Heart right ventricle (tissue), 16 donors: ENCODE data around the gene BSPRY. TPM values are rescaled to one million over a fixed set of nuclear protein-coding genes. Genes with fewer than 3 reads are reported as not detected.

Experiments
- ATAC-seq, 8 donors: fragments of 200-7000 bp; cut with Tn5 transposase; one replicate each; pipeline ENCODE4 v1.9.1; 2020; ENCODE audit warnings: mild to moderate bottlenecking in 8 of 8, moderate library complexity in 8 of 8, moderate number of reproducible peaks in 1 of 8
- DNase-seq, 2 donors: peaks; one replicate each; pipeline ENCODE4 v3.0.0-alpha.2; 2020
- H3K27ac ChIP-seq, 10 donors: fragments of 200-600 bp; sonication (generic) in 2 of 10; one replicate each; pipeline versions ENCODE4 v1.5.0 to v1.8.0; 2020 to 2022; ENCODE audit warnings: mild to moderate bottlenecking in 3 of 10
- H3K27me3 ChIP-seq, 7 donors: fragments of 200-600 bp; one replicate each; pipeline ENCODE4 v1.8.0; 2021 to 2022; ENCODE audit warnings: mild to moderate bottlenecking in 2 of 7
- H3K36me3 ChIP-seq, 9 donors: fragments of 200-600 bp; sonication (generic) in 1 of 9; one replicate each; pipeline versions ENCODE4 v1.5.0 to v1.8.0; 2020 to 2022; ENCODE audit warnings: mild to moderate bottlenecking in 2 of 9
- H3K4me1 ChIP-seq, 9 donors: fragments of 200-600 bp; sonication (generic) in 1 of 9; one replicate each; pipeline versions ENCODE4 v1.5.0 to v1.8.0; 2020 to 2022; ENCODE audit warnings: mild to moderate bottlenecking in 4 of 9
- H3K4me3 ChIP-seq, 10 donors: fragments of 200-600 bp; sonication (generic) in 2 of 10; one replicate each; pipeline versions ENCODE4 v1.5.0 to v1.8.0; 2020 to 2022; ENCODE audit warnings: mild to moderate bottlenecking in 7 of 10, moderate library complexity in 2 of 10
- H3K9me3 ChIP-seq, 11 donors: fragments of 200-600 bp in 10 of 11; sonication (generic) in 2 of 11; one replicate each; pipeline versions ENCODE4 v1.5.0 to v1.8.0; 2013 to 2022; ENCODE audit warnings: mild to moderate bottlenecking in 2 of 11, control low read depth in 1 of 11, moderate library complexity in 1 of 11
- CTCF ChIP-seq, 9 donors: fragments of 200-600 bp; sonication (generic) in 2 of 9; IDR thresholded peaks; one replicate each; pipeline versions ENCODE4 v1.5.0 to v1.8.0; 2021 to 2022; ENCODE audit warnings: antibody characterized with exemption in 9 of 9, mild to moderate bottlenecking in 5 of 9, moderate library complexity in 1 of 9
- WGBS, 2 donors: extraction: QIAGEN DNeasy Blood & Tissue Kit; methylation state at CpG; one replicate each; pipeline ENCODE4 v1.1.7; 2013; ENCODE audit warnings: inconsistent platforms in 1 of 2; 5-methylcytosine and 5-hydroxymethylcytosine counted together
- intact Hi-C, 10 donors: fragments of 100-400 bp; cut with DNase I; formaldehyde crosslinking; loops; one replicate each; pipeline versions ENCODE4 v1.11.1 to v1.14.2; 2022
- polyA plus RNA-seq, 2 donors: library from polyadenylated mRNA; stranded (reverse); fragments of 200-250 nt; gene quantifications; one replicate each; pipeline ENCODE4 v1.2.3, GENCODE V29; 2013
- total RNA-seq, 10 donors: library from RNA; stranded (reverse); fragmentation: NEBNext Ultra II Directional in 3 of 10; extraction: Animal tissue kit (Norgen Biotek cat#: 25700) in 3 of 10; gene quantifications; one replicate each; pipeline versions ENCODE4 v1.2.1 to v1.2.4, GENCODE V29; 2021 to 2023
- donor health status: Arrhythmogenic right ventricular cardiomyopathy.
- donor health status: ischemic (EF 13 %, LVEDD 7.1; RV severe dilation, severe dysfunction).
- donor health status: healthy with polysubstance abuse.
- donor health status: DM: no; HTN: yes; CAD: no.
- donor health status: DM: no; HTN: no; CAD: no.
- donor health status: ischemic (EF 25% LVEDD 6.9; RV normal size, moderate dysfunction).
- donor health status: ischemic (EF 25% LVEDD 5.7; RV mildly dilated, moderate dysfunction).
- donor health status: healthy.
- donor health status: DM: yes; HTN: yes; CAD: no.
- donor health status: Ischemic cardiomyopathy.
- donor health status: ischemic (EF 35%, LVEDD 5.7; RV mildly dilated, moderate dysfunction).
- donor health status: nonischemic (EF 11% LVEDD 7.7; RV severe dilation, severe dysfunction).
- donor health status: DM: yes; HTN: yes; CAD: no.
- donor health status: PGD.
- donor health status: ischemic (EF 29% LVEDD 5.4; RV normal size, mild dysfunction).
- donor health status: nonischemic (EF 23%, LVEDD 6.1; RV moderate dilation, normal function).

BSPRY gene
- total and polyA plus RNA-seq, 12 donors = 0.44 to 4.2 (median 1.6) TPM

DNA sequence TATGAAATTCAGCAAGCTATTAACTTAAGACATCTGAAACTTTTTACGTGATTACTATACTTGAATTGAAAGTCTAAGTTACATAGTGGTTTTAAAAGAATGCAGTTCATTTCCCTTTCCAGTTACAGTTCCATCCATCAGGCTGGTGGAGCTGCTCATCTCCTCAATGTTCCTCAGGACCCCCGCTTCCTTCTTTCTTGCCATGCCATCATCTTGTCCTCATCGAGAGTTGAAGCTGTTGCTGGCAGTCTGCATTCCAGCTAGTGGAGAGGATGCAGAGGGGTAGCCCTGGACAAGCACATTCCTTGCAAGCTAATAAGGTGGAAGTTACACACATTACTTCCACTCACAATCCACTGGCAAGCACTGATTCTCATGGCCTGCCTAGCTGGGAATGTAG lies 37.4 kb upstream of the BSPRY start:
- Histone ChIP-seq H3K9me3 (no peaks in the 10 kb centered on the region), H3K36me3 (peaks cover 0 to 8% (median 0%) of the 10 kb centered on the region in 9 donors), H3K4me3 (no peak overlapping the region), H3K27me3 (no peaks in the 10 kb centered on the region), H3K27ac (no peak overlapping the region), H3K4me1 (peaks cover 0 to 28% (median 18%) of the 10 kb centered on the region in 9 donors)
- DNase-seq (no peak), ATAC-seq (no peak)
- TF ChIP-seq CTCF (IDR thresholded peaks at IDR 0.05) = no peak
- intact Hi-C loops = loop anchor here in 6 of 10 donors (2.0 to 10.0 kb wide), 5 partner anchors 90 to 345 kb away; partner anchors contain the start of genes ALAD (in 2 of the 6), C9orf43 (in 1 of the 6) and POLE3 (in 1 of the 6)
- WGBS, 2 donors = 75 to 84% methylated on average over 3 of the region's 3 CpGs

- ATAC-seq (no peak), DNase-seq (no peak)
- peaks cover 0 to 14% (median 0%) of the 10 kb centered on the region in 9 donors for H3K36me3 ChIP-seq
- H3K4me1 ChIP-seq = peaks cover 0 to 28% (median 18%) of the 10 kb centered on the region in 9 donors
- no peak for TF ChIP-seq CTCF (IDR thresholded peaks at IDR 0.05)
- H3K27me3 ChIP-seq = no peaks in the 10 kb centered on the region
- no peak overlapping the region for H3K27ac ChIP-seq
- 70 to 77% methylated on average over 5 of the region's 5 CpGs for WGBS, 2 donors
- intact Hi-C loops = loop anchor here in 4 of 10 donors (5.0 to 10.0 kb wide), 3 partner anchors 89 to 344 kb away; partner anchors contain the start of gene ALAD (in 2 of the 4)
- no peaks in the 10 kb centered on the region for H3K9me3 ChIP-seq
- H3K4me3 ChIP-seq = no peak overlapping the region
Measured at GRCh38 chr9:113313261-113313660, 36.1 kb upstream of the BSPRY start.

DNA sequence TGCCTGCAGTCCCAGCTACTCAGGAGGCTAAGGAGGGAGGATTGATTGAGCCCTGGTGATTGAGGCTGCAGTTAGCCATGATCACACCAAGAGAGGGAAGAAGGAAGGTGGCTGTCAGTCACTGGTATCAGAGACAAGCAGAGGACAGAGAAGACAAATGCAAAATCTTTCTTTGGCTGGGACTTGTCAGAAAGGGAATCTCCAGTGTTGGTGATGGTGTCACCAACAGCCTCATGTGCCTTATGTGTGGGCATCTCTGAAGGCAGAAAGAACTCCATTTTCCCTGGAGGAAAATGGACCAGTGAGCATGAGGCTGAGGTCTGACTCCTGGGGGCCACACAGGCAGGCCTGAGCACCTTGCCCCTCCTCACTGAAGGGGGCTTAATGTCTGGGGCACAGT lies 34.1 kb upstream of the BSPRY start:
- Histone ChIP-seq H3K9me3 (no peaks in the 10 kb centered on the region), H3K36me3 (peaks cover 0 to 33% (median 6%) of the 10 kb centered on the region in 9 donors), H3K27ac (no peak overlapping the region), H3K27me3 (no peaks in the 10 kb centered on the region), H3K4me1 (peaks cover 0 to 16% (median 9%) of the 10 kb centered on the region in 9 donors), H3K4me3 (no peak overlapping the region)
- no peak for TF ChIP-seq CTCF (IDR thresholded peaks at IDR 0.05)
- no peak for ATAC-seq
- intact Hi-C loops = loop anchor here in 1 of 10 donors (10.0 kb wide), 1 partner anchor 270 kb away; no protein-coding TSS in a partner anchor
- DNase-seq = no peak

DNA sequence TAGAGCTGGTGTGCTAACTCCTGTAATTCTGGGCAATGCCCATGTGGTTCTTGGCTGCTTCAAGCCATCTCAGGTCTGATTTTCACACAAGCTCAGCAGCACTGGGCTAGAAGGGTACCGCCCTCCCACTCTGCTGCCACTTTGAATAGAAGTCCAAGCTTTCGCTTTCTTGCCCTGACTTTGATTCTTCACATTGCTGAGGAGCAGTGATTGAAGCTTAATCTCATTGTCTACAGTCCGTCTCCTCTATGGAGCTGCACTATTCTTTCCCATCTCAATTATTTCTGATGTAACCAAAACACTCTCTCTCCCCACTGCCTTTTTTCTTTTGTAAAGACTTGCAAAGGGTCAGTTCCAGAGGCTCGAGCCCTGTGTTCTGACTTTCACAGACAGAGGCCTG lies 33.3 kb upstream of the BSPRY start:
- 94 to 97% methylated on average over 4 of the region's 4 CpGs for WGBS, 2 donors
- TF ChIP-seq CTCF (IDR thresholded peaks at IDR 0.05) = no peak
- Histone ChIP-seq H3K36me3 (peaks cover 0 to 41% (median 6%) of the 10 kb centered on the region in 9 donors), H3K4me3 (no peak overlapping the region), H3K27ac (no peak overlapping the region), H3K9me3 (no peaks in the 10 kb centered on the region), H3K27me3 (no peaks in the 10 kb centered on the region), H3K4me1 (peaks cover 0 to 8% (median 2%) of the 10 kb centered on the region in 9 donors)
- DNase-seq (no peak), ATAC-seq (no peak)
- intact Hi-C loops = loop anchor here in 1 of 10 donors (10.0 kb wide), 1 partner anchor 269 kb away; no protein-coding TSS in a partner anchor
